ENCODE results near the gene C2CD4A.

C2CD4A gene

DNA sequence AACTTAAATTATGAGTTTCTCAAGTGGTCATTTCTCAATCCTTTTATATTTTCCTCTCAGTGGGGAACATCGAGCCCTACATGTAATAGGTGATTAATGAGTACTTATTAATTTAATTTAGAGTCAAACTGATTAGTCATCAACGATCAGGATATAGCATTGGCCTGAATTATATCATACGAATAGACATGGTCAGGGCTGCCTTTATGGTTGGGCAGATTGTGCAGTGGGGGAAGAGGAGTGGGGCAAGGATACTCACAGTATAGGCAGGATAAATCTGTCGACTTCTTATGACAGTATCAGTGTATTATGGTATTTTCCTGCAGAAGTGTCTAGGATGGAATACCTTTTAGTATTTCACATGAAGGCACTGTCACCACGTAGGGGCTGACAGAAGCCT lies 27.0 kb downstream of the C2CD4A start:
- no peak overlapping the region for H3K4me2 ChIP-seq
- H3K36me3 ChIP-seq: no peaks in the 10 kb centered on the region
- H3K27ac ChIP-seq: no peak overlapping the region
- no peak overlapping the region for H3K4me3 ChIP-seq
- H3K27me3 ChIP-seq: no peaks in the 10 kb centered on the region
- H3K9me3 ChIP-seq: no peaks in the 10 kb centered on the region
- no peak overlapping the region for H3K9ac ChIP-seq
- no peaks in the 10 kb centered on the region for H3K4me1 ChIP-seq
- TF ChIP-seq Cebpa-rat (IDR thresholded peaks at IDR 0.05): no peak
- no peaks in the 10 kb centered on the region for H4K20me1 ChIP-seq

DNA sequence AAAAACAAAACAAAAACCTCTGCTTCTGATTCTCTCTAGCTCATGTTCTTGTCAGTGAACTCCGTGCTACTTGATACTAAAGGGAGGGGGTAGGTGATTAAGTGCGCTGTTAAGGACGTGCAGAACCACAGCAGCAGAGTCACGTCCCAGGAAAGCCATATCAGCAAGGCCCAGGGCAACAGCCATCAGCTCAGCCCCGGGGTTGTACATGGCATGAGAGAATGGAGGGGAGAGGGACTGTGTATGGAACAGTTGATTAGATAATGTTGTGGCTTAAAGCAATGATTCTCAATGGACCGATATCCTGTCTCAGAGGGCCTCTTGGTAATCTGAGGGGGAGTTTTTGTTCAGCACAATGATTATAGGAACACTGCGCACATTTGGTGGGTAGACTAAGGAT lies 27.6 kb downstream of the C2CD4A start:
- H3K36me3 ChIP-seq: no peaks in the 10 kb centered on the region
- no peak overlapping the region for H3K4me2 ChIP-seq
- TF ChIP-seq Cebpa-rat (IDR thresholded peaks at IDR 0.05): no peak
- H4K20me1 ChIP-seq: no peaks in the 10 kb centered on the region
- no peaks in the 10 kb centered on the region for H3K9me3 ChIP-seq
- no peak overlapping the region for H3K27ac ChIP-seq
- no peaks in the 10 kb centered on the region for H3K4me1 ChIP-seq
- no peak overlapping the region for H3K4me3 ChIP-seq
- no peaks in the 10 kb centered on the region for H3K27me3 ChIP-seq
- no peak overlapping the region for H3K9ac ChIP-seq

DNA sequence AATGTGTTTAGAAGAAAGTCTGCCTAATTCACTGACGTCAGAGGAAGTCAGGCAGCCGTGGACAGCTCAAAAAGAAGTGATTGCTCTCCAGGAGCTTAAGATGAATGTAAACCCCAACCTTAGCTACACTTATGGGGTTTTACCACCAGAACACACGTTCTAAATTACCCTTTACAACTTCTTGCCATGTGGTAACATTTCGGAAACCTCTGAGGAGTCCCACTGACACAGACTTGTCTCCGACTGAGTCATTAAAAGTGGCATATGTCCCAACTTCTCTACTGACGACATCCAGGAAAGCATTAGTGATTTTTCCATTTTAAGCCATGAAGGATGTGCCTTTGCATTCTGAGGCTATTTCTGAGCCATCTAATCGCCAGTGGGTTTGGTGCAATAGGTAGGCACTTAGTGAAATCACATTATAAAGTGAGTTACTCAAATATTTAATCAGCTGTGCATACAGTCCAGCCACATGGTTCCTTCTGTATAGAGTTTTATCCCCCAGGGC lies 32.4 kb downstream of the C2CD4A start:
- Histone ChIP-seq H3K27me3 (no peaks in the 10 kb centered on the region), H3K4me2 (no peak overlapping the region), H3K36me3 (no peaks in the 10 kb centered on the region), H4K20me1 (no peaks in the 10 kb centered on the region), H3K9ac (no peak overlapping the region), H3K9me3 (no peaks in the 10 kb centered on the region), H3K4me1 (peaks cover 2% of the 10 kb centered on the region), H3K27ac (no peak overlapping the region), H3K4me3 (no peak overlapping the region)
- no peak for TF ChIP-seq Cebpa-rat (IDR thresholded peaks at IDR 0.05)

DNA sequence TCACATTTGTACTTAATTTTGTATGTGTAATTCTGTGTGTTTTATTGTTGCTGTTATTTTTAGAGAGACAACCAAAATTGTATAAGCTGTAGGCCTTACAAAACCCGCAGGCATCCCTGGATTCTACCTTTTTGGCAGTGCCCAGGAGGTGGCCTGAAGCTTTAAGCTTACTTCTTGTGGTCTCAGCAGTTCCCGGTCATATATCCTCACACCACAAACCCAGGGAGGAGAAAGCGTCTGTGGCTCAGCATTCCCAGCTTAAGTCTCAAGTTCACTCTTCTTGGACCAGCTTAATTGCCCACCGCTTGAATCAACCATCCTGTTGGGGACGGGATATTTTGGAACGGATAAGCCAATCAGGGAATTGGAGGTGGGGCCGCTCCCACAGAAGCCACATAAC lies 36.7 kb downstream of the C2CD4A start:
- TF ChIP-seq Cebpa-rat (IDR thresholded peaks at IDR 0.05): no peak
- Histone ChIP-seq H3K4me3 (no peak overlapping the region), H3K9me3 (no peaks in the 10 kb centered on the region), H3K9ac (no peak overlapping the region), H3K4me2 (no peak overlapping the region), H3K4me1 (peaks cover 33% of the 10 kb centered on the region), H3K27me3 (no peaks in the 10 kb centered on the region), H4K20me1 (no peaks in the 10 kb centered on the region), H3K27ac (no peak overlapping the region), H3K36me3 (no peaks in the 10 kb centered on the region)

DNA sequence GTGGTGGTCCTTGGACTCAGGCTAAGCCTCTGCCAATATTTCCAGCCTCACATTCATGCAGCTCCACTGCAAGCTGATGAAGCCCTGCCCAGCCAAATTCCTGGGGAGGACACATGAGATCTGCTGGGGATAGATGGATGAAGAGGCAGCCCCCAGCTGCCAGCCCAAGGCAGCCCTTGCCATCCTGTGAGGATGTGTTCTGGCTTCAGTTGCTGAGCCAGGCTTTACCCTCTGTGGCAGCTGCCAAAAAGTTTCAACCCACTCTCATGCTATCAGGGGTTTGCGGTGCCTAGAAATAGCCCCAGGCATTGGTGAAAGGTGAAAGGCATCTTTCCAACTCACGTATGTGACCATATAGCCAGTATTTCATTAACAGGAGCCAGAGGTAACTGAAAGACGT lies 37.6 kb downstream of the C2CD4A start:
- Histone ChIP-seq H3K9ac (no peak overlapping the region), H3K27ac (0 out of 2 replicates have a peak overlapping the region, but pooled peaks have one; percentile 1), H3K4me2 (peak overlapping the region; percentile 58), H3K4me1 (peaks cover 33% of the 10 kb centered on the region), H3K4me3 (no peak overlapping the region), H3K27me3 (no peaks in the 10 kb centered on the region), H3K36me3 (no peaks in the 10 kb centered on the region), H4K20me1 (no peaks in the 10 kb centered on the region), H3K9me3 (no peaks in the 10 kb centered on the region)
- no peak for TF ChIP-seq Cebpa-rat (IDR thresholded peaks at IDR 0.05)

DNA sequence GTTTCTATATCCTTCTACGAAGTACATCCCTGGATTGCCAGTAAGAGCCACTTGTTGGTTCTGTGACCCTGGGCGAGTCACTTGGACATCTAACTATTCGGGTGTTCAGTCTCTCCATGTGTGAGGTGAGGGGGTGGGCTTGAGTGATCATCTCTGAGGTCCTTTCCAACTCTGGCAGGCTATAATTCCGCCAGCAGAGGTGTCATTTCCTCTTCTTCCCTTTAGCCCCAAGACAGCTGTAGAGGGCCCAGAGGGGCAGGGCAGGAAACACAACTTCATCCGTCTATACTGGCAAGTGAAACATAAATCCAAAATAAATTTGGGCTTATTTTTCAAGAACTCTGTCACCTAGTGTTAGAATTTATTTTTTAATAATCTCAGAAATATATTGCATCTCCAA lies 38.1 kb downstream of the C2CD4A start:
- Histone ChIP-seq H3K27ac (peak overlapping the region; percentile 33; the same call in 1 of the 2 replicates), H3K36me3 (no peaks in the 10 kb centered on the region), H3K27me3 (no peaks in the 10 kb centered on the region), H3K9me3 (no peaks in the 10 kb centered on the region), H4K20me1 (no peaks in the 10 kb centered on the region), H3K4me2 (peak overlapping the region; percentile 58), H3K4me3 (no peak overlapping the region), H3K4me1 (peaks cover 33% of the 10 kb centered on the region), H3K9ac (no peak overlapping the region)
- TF ChIP-seq Cebpa-rat (IDR thresholded peaks at IDR 0.05): no peak

DNA sequence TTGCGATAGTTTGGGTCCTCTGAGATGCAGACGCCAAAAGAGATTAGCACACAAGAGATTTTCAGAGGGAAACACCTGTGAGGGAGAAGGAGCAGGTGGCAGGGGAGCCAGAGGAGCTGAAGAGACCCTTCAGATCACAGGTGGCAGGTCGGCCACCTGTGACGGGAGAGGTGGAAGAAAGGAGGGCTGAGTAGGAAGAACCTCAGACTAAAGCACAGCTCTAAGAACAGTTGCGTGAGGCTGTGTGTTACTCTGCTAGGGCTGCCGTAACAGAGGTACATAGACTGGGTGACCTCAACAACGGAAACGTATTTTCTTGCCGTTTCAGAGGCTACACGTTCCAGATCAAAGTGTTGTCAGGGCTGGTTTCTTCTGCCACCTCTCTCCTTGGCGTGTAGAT lies 38.5 kb downstream of the C2CD4A start:
- TF ChIP-seq Cebpa-rat (IDR thresholded peaks at IDR 0.05): no peak
- Histone ChIP-seq H4K20me1 (no peaks in the 10 kb centered on the region), H3K9ac (no peak overlapping the region), H3K9me3 (no peaks in the 10 kb centered on the region), H3K4me2 (peak overlapping the region; percentile 58), H3K4me1 (peaks cover 33% of the 10 kb centered on the region), H3K27me3 (no peaks in the 10 kb centered on the region), H3K4me3 (no peak overlapping the region), H3K27ac (peak overlapping the region; percentile 33; the same call in 1 of the 2 replicates), H3K36me3 (no peaks in the 10 kb centered on the region)

DNA sequence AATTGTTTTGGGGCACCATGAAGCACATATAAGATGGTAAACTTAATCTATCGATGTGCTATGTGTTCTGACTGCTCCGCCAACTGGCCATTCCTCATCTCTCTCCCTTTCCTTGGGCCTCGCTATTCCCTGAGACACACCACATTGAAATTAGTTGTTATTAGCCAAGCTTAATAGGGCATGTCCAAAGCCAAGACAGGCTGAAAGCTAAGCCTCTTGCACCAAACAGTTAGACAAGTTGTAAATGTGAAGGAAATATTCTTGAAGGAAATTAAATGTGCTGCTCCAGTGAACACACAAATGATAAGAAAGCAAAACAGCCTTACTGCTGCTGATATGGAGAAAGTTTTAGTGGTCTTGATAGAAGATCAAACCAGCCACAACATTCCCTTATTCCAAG lies 39.3 kb downstream of the C2CD4A start:
- Histone ChIP-seq H3K27me3 (no peaks in the 10 kb centered on the region), H3K9me3 (no peaks in the 10 kb centered on the region), H3K4me1 (peaks cover 33% of the 10 kb centered on the region), H3K9ac (no peak overlapping the region), H3K4me2 (peak overlapping the region; percentile 58), H3K36me3 (no peaks in the 10 kb centered on the region), H3K27ac (no peak overlapping the region), H4K20me1 (no peaks in the 10 kb centered on the region), H3K4me3 (no peak overlapping the region)
- no peak for TF ChIP-seq Cebpa-rat (IDR thresholded peaks at IDR 0.05)

DNA sequence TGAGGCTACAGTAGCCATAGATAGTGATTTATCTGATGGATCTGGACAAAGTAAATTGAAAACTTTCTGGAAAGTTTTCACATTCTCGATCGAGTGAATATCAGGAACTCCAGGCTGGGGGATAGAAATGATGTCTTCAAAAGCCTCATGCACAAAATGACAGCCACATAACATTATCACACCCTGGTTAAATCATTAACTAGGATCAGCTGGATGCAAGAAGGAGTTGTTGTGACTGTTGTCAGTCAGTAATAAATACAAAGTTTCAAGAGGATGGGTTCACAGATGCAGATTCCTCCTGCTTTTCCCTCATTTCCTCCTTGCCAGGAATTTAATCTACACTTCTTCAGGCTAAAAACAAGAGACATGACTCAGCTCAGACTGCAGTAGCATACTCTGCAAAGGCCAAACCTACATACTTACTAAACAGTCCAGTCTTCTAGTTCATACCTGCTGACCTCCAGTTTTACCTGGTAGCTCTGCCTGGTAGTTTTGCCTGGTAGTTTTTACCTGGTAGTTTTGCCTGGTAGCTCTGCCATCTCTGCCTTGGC lies 40.9 kb downstream of the C2CD4A start:
- Histone ChIP-seq H3K27ac (no peak overlapping the region), H3K4me1 (peaks cover 33% of the 10 kb centered on the region), H3K4me3 (no peak overlapping the region), H3K9me3 (no peaks in the 10 kb centered on the region), H3K27me3 (no peaks in the 10 kb centered on the region), H4K20me1 (no peaks in the 10 kb centered on the region), H3K4me2 (no peak overlapping the region), H3K36me3 (no peaks in the 10 kb centered on the region), H3K9ac (no peak overlapping the region)
- TF ChIP-seq Cebpa-rat (IDR thresholded peaks at IDR 0.05): no peak

DNA sequence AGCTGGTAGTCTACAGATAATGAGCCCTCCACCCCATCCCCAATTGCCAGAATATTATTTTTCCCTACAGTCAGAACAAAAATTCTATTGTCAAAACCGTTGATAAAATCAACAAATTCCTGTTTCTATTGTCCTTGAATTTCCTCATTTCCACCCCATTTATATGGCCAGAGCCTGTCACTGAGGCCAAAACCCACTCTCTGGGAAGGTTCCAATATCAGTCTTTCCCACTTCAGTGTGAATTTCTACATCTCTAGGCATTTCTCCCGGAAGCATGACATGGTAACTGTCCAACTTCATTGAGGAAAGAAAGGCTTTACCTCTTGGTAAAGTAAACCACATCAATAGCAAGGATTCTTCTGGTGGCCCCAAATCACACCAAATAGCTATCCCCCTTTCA lies 41.6 kb downstream of the C2CD4A start:
- no peak overlapping the region for H3K4me2 ChIP-seq
- no peaks in the 10 kb centered on the region for H3K36me3 ChIP-seq
- no peaks in the 10 kb centered on the region for H3K9me3 ChIP-seq
- H3K9ac ChIP-seq: no peak overlapping the region
- H4K20me1 ChIP-seq: no peaks in the 10 kb centered on the region
- peaks cover 33% of the 10 kb centered on the region for H3K4me1 ChIP-seq
- H3K27me3 ChIP-seq: no peaks in the 10 kb centered on the region
- no peak for TF ChIP-seq Cebpa-rat (IDR thresholded peaks at IDR 0.05)
- no peak overlapping the region for H3K4me3 ChIP-seq
- H3K27ac ChIP-seq: no peak overlapping the region

DNA sequence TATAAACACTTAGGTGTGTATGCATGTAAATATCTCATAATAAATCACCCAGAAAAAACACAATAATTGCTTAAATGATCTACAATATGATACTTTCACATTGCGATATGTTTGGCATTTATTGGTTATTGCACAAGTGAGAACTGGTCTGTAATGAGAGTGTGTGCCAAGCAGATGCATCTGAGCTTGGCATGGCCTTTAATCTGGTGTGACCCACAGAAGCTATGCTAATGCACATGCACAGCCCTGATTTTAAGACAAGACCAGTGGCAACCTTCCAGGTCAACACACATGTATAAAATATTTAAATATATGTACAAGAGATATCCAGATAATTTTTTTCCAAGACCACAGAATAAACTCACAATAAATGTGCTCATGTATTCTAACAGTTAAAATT lies 42.7 kb downstream of the C2CD4A start:
- no peak overlapping the region for H3K27ac ChIP-seq

More for the DNA sequence above, 42.7 kb downstream of the C2CD4A start:
- no peaks in the 10 kb centered on the region for H3K9me3 ChIP-seq
- no peak overlapping the region for H3K4me3 ChIP-seq
- no peak for TF ChIP-seq Cebpa-rat (IDR thresholded peaks at IDR 0.05)
- no peaks in the 10 kb centered on the region for H3K27me3 ChIP-seq
- no peaks in the 10 kb centered on the region for H3K36me3 ChIP-seq
- peaks cover 28% of the 10 kb centered on the region for H3K4me1 ChIP-seq
- no peaks in the 10 kb centered on the region for H4K20me1 ChIP-seq
- no peak overlapping the region for H3K9ac ChIP-seq
- H3K4me2 ChIP-seq: no peak overlapping the region
